ENCODE data around the gene CMSS1.

CMSS1 gene

DNA sequence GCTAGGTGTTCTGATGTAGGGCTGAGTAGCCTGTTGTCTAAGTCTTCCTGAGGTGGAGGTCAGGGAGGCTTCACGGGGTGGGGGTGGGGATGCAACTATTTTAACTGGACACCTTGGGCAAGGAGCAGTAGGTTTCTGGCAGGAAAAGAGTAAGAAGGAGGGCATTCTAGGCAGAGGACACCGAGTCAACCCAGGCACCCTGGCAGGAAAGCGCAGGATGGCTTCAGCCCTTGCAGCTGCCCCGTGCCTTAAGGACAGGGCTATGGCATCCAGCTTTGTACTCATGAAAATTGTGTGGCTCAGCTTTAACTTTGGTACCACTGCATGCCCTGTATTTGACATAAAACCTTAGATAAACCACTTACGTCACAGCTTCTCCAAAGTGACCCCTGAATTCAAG is 303.0 kb downstream of the CMSS1 start:
- H3K4me3 ChIP-seq (ENCODE audit: low read depth, low read length) = no peak overlapping the region
- POLR2A ChIA-PET = no interaction called here
- H3K36me3 ChIP-seq (ENCODE audit: control insufficient read depth in 2 of 2, insufficient read depth in 1 of 2, low read length in 2 of 2) = no peaks in the 10 kb centered on the region
- TF ChIP-seq ZSCAN23 (tag by site-specific recombination; IDR thresholded peaks at IDR 0.05) (no peak), ZNF48 (tag by site-specific recombination; IDR thresholded peaks at IDR 0.05) (no peak), ZNF560 (tag by site-specific recombination; IDR thresholded peaks at IDR 0.05; ENCODE audit: borderline replicate concordance) (no peak), SP3 (tag by site-specific recombination; IDR thresholded peaks at IDR 0.05) (no peak), ZNF311 (tag by site-specific recombination; IDR thresholded peaks at IDR 0.05; ENCODE audit: borderline replicate concordance) (no peak), HOXC10 (CRISPR knock-in tag; IDR thresholded peaks at IDR 0.05) (no peak), ZFP69B (tag by site-specific recombination; IDR thresholded peaks at IDR 0.05) (no peak), OVOL3 (tag by site-specific recombination; IDR thresholded peaks at IDR 0.05) (no peak), ZNF169 (tag by site-specific recombination; IDR thresholded peaks at IDR 0.05) (no peak), ZNF529 (tag by site-specific recombination; IDR thresholded peaks at IDR 0.05; ENCODE audit: insufficient replicate concordance) (no peak)
- TF ChIP-seq, protein P1, sequence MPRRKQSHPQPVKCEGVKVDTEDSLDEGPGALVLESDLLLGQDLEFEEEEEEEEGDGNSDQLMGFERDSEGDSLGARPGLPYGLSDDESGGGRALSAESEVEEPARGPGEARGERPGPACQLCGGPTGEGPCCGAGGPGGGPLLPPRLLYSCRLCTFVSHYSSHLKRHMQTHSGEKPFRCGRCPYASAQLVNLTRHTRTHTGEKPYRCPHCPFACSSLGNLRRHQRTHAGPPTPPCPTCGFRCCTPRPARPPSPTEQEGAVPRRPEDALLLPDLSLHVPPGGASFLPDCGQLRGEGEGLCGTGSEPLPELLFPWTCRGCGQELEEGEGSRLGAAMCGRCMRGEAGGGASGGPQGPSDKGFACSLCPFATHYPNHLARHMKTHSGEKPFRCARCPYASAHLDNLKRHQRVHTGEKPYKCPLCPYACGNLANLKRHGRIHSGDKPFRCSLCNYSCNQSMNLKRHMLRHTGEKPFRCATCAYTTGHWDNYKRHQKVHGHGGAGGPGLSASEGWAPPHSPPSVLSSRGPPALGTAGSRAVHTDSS (tag by site-specific recombination; IDR thresholded peaks at IDR 0.05) = no peak
- H3K4me1 ChIP-seq (ENCODE audit: control insufficient read depth, insufficient read depth, low read length) = no peaks in the 10 kb centered on the region; the same call in 1 of the 2 replicates
- CTCF ChIA-PET = no interaction called here
- no peaks in the 10 kb centered on the region for H3K9me3 ChIP-seq (ENCODE audit: control insufficient read depth, insufficient read depth, low read depth, low read length)
- no peak overlapping the region for H3K27ac ChIP-seq (ENCODE audit: extremely low read depth, low read depth, low read length)

DNA sequence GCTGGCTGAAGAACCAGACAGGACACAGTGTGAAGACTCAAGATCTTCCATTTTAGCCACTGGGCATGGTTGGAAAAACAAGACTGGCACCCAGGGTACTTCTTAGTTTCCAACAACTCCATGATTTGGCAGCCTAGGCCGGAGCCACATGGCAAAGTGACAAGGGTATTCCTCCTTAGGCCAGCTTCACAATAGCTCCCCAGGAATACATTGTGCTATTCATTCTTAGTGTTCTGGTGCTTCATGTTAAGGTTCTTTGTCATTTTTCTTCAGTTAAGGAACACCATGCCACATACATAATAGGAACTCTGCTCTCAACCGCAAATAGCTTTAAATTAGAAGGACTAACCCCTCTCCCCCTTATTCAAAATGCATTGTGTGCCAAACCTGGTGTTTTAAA is 304.7 kb downstream of the CMSS1 start:
- H3K36me3 ChIP-seq (ENCODE audit: control insufficient read depth in 2 of 2, insufficient read depth in 1 of 2, low read length in 2 of 2) = no peaks in the 10 kb centered on the region
- TF ChIP-seq ZNF302 (tag by site-specific recombination; IDR thresholded peaks at IDR 0.05; ENCODE audit: low read depth) (no peak), ZNF701 (tag by site-specific recombination; IDR thresholded peaks at IDR 0.05) (no peak), ZNF843 (tag by site-specific recombination; IDR thresholded peaks at IDR 0.05) (no peak), ZNF24 (tag by site-specific recombination; IDR thresholded peaks at IDR 0.05) (no peak), MZF1 (tag by site-specific recombination; IDR thresholded peaks at IDR 0.05; ENCODE audit: borderline replicate concordance) (no peak), GLI2 (tag by site-specific recombination; IDR thresholded peaks at IDR 0.05; ENCODE audit: borderline replicate concordance, low read depth) (no peak), ZNF776 (tag by site-specific recombination; IDR thresholded peaks at IDR 0.05; ENCODE audit: borderline replicate concordance) (no peak), ZNF354C (tag by site-specific recombination; IDR thresholded peaks at IDR 0.05; ENCODE audit: borderline replicate concordance, low read depth) (no peak), ZNF785 (tag by site-specific recombination; IDR thresholded peaks at IDR 0.05) (no peak), SCRT2 (tag by site-specific recombination; IDR thresholded peaks at IDR 0.05) (no peak), ZBTB21 (tag by site-specific recombination; IDR thresholded peaks at IDR 0.05) (no peak), ZFP41 (tag by site-specific recombination; IDR thresholded peaks at IDR 0.05; ENCODE audit: borderline replicate concordance) (no peak), IKZF3 (tag by site-specific recombination; IDR thresholded peaks at IDR 0.05) (no peak), ZBTB8A (tag by site-specific recombination; IDR thresholded peaks at IDR 0.05) (no peak)
- TF ChIP-seq, protein P2, sequence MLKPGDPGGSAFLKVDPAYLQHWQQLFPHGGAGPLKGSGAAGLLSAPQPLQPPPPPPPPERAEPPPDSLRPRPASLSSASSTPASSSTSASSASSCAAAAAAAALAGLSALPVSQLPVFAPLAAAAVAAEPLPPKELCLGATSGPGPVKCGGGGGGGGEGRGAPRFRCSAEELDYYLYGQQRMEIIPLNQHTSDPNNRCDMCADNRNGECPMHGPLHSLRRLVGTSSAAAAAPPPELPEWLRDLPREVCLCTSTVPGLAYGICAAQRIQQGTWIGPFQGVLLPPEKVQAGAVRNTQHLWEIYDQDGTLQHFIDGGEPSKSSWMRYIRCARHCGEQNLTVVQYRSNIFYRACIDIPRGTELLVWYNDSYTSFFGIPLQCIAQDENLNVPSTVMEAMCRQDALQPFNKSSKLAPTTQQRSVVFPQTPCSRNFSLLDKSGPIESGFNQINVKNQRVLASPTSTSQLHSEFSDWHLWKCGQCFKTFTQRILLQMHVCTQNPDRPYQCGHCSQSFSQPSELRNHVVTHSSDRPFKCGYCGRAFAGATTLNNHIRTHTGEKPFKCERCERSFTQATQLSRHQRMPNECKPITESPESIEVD (tag by site-specific recombination; IDR thresholded peaks at IDR 0.05) = no peak
- TF ChIP-seq, protein P3, sequence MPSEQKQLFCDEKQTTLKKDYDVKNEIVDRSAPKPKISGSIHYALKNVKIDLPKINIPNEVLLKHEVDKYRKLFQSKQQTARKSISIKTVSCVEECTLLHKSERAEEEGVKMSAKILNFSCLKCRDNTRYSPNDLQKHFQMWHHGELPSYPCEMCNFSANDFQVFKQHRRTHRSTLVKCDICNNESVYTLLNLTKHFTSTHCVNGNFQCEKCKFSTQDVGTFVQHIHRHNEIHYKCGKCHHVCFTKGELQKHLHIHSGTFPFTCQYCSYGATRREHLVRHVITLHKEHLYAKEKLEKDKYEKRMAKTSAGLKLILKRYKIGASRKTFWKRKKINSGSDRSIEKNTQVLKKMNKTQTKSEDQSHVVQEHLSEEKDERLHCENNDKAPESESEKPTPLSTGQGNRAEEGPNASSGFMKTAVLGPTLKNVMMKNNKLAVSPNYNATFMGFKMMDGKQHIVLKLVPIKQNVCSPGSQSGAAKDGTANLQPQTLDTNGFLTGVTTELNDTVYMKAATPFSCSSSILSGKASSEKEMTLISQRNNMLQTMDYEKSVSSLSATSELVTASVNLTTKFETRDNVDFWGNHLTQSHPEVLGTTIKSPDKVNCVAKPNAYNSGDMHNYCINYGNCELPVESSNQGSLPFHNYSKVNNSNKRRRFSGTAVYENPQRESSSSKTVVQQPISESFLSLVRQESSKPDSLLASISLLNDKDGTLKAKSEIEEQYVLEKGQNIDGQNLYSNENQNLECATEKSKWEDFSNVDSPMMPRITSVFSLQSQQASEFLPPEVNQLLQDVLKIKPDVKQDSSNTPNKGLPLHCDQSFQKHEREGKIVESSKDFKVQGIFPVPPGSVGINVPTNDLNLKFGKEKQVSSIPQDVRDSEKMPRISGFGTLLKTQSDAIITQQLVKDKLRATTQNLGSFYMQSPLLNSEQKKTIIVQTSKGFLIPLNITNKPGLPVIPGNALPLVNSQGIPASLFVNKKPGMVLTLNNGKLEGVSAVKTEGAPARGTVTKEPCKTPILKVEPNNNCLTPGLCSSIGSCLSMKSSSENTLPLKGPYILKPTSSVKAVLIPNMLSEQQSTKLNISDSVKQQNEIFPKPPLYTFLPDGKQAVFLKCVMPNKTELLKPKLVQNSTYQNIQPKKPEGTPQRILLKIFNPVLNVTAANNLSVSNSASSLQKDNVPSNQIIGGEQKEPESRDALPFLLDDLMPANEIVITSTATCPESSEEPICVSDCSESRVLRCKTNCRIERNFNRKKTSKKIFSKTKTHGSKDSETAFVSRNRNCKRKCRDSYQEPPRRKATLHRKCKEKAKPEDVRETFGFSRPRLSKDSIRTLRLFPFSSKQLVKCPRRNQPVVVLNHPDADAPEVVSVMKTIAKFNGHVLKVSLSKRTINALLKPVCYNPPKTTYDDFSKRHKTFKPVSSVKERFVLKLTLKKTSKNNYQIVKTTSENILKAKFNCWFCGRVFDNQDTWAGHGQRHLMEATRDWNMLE (tag by site-specific recombination; conservative IDR thresholded peaks at IDR 0.05; ENCODE audit: low read depth) = no peak
- TF ChIP-seq, protein P4, sequence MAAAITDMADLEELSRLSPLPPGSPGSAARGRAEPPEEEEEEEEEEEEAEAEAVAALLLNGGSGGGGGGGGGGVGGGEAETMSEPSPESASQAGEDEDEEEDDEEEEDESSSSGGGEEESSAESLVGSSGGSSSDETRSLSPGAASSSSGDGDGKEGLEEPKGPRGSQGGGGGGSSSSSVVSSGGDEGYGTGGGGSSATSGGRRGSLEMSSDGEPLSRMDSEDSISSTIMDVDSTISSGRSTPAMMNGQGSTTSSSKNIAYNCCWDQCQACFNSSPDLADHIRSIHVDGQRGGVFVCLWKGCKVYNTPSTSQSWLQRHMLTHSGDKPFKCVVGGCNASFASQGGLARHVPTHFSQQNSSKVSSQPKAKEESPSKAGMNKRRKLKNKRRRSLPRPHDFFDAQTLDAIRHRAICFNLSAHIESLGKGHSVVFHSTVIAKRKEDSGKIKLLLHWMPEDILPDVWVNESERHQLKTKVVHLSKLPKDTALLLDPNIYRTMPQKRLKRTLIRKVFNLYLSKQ (tag by site-specific recombination; IDR thresholded peaks at IDR 0.05; ENCODE audit: borderline replicate concordance) = no peak
- CTCF ChIA-PET = no interaction called here

More for the DNA sequence above, 304.7 kb downstream of the CMSS1 start:
- Histone ChIP-seq H3K27ac (ENCODE audit: extremely low read depth, low read depth, low read length) (no peak overlapping the region), H3K9me3 (ENCODE audit: control insufficient read depth, insufficient read depth, low read depth, low read length) (no peaks in the 10 kb centered on the region), H3K4me1 (ENCODE audit: control insufficient read depth, insufficient read depth, low read length) (no peaks in the 10 kb centered on the region; the same call in 1 of the 2 replicates), H3K4me3 (ENCODE audit: low read depth, low read length) (no peak overlapping the region)
- POLR2A ChIA-PET = no interaction called here
